A673 (cell line): ENCODE data around the gene CASP7.

Source experiments
- CTCF ChIP-seq: fragments of 300-800, 200-600 bp; sonication (generic); conservative IDR thresholded peaks from 2 replicates; pipeline ENCODE4 v1.5.1; 2017; ENCODE audit warnings: low read depth, mild to moderate bottlenecking, antibody characterized with exemption, low read length, moderate library complexity, mixed read lengths
- EZH2 ChIP-seq: fragments of 200-600 bp; sonication (generic); IDR thresholded peaks from 2 replicates; pipeline ENCODE4 v1.6.1; 2017; ENCODE audit warnings: borderline replicate concordance, low read depth, mild to moderate bottlenecking, mixed read lengths, antibody characterized with exemption, low read length; ENCODE audit not compliant: poor library complexity, severe bottlenecking

DNA sequence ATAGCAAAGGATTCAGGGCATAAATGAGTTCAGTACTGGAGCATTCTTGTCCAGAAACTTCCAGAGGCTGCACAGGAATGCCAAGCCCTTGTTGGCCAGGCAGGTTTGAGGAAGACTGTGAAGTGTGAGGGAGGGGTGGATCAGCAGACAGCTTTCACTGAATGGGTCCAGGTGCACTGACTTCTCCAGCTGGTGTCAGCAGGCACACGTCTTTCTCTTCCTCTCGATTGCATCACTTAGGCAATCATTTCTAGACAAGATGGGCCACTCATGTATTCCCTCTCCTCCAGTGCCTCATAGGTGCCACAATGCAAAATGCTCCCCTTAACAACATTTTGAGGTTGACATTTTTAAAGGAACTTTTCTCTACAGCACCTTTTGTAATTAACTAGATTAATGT is 56.2 kb downstream of the CASP7 start:
- peak; percentile 34 for TF ChIP-seq CTCF
- TF ChIP-seq EZH2, result no peak
